ENCODE results near the gene FARSA. TPM values are rescaled to one million over a fixed set of nuclear protein-coding genes. Genes with fewer than 3 reads are reported as not detected.

FARSA gene
- total and polyA plus RNA-seq, 2 of the 8 experiments (the other 6 are each of a cell fraction or from before 2014, with no cell fraction given) = 61.0 to 103 TPM

GRCh38 chr19:12939975-12940423 lies 6.5 kb upstream of the FARSA start:
- peak overlapping the region; percentile 68 to 97 (median 93); a peak in 5 of 8 replicates for H3K4me3 ChIP-seq (ENCODE audit: extremely low read depth in 1 of 4, insufficient read depth in 2 of 4, low read depth in 3 of 4, low read length in 4 of 4)
- no peak overlapping the region for H2BK15ac ChIP-seq (ENCODE audit: low read length)
- no peak overlapping the region for H2AK5ac ChIP-seq (ENCODE audit: low read depth, low read length)
- peak overlapping the region; percentile 75 to 90 for H3K4me2 ChIP-seq (ENCODE audit: insufficient read depth in 1 of 2, low read depth in 2 of 2, low read length in 2 of 2)
- peak overlapping the region in 1 of 4 experiments; percentile 37; a peak in 2 of 7 replicates for H3K9ac ChIP-seq (replicated peaks in 1 of 4; ENCODE audit: extremely low read depth in 1 of 4, low read depth in 3 of 4, low read length in 3 of 4)
- TF ChIP-seq BRCA1 (IDR thresholded peaks at IDR 0.05; ENCODE audit: low read depth, low read length) (no peak), FOSL1 (IDR thresholded peaks at IDR 0.05; ENCODE audit: insufficient read depth, low read depth, low read length) (no peak), EGR1 (IDR thresholded peaks at IDR 0.05; ENCODE audit: borderline replicate concordance, low read depth, low read length) (no peak), POLR2AphosphoS5 (IDR thresholded peaks at IDR 0.05; ENCODE audit: low read depth, low read length) (peak; percentile 47; the same call in 1 of the 2 replicates), SP1 (IDR thresholded peaks at IDR 0.05; ENCODE audit: low read depth, low read length) (peak; percentile 56; the same call in 1 of the 2 replicates), SIN3A (conservative IDR thresholded peaks at IDR 0.05 in 1 of 2, IDR thresholded peaks at IDR 0.05 in 1 of 2; ENCODE audit: low read depth in 1 of 2, low read length in 2 of 2) (peak in 1 of 2 experiments; percentile 54; a peak in 1 of 4 replicates)
- H2BK12ac ChIP-seq (ENCODE audit: low read depth, low read length) = no peak overlapping the region
- H2BK20ac ChIP-seq (ENCODE audit: low read length) = no peak overlapping the region
- H2BK5ac ChIP-seq (ENCODE audit: low read depth, low read length) = 0 out of 2 replicates have a peak overlapping the region, but pooled peaks have one; percentile 2
- no peak overlapping the region for H4K5ac ChIP-seq (ENCODE audit: insufficient read length, low read depth, low read length)
- no peak overlapping the region for H3K56ac ChIP-seq (replicated peaks; ENCODE audit: insufficient read length, low read depth, low read length)
- H3K23ac ChIP-seq (ENCODE audit: insufficient read length) = no peak overlapping the region
- no peak overlapping the region for H2BK120ac ChIP-seq (replicated peaks; ENCODE audit: low read depth, low read length)
- H3K27ac ChIP-seq (ENCODE audit: low read depth, low read length) = no peak overlapping the region
- peaks cover 11% of the 10 kb centered on the region; the same call in 1 of the 2 replicates for H3K23me2 ChIP-seq (ENCODE audit: low read depth, low read length)
- H3K18ac ChIP-seq (ENCODE audit: extremely low read depth, low read length) = no peak overlapping the region
- no peaks in the 10 kb centered on the region for H3K9me3 ChIP-seq (ENCODE audit: insufficient read depth in 2 of 2, low read depth in 1 of 2, low read length in 1 of 2)
- no peak overlapping the region for H2AFZ ChIP-seq (ENCODE audit: low read length)
- H4K20me1 ChIP-seq (replicated peaks in 1 of 2; ENCODE audit: control insufficient read depth in 1 of 2, insufficient read depth in 2 of 2, low read length in 2 of 2) = peaks cover 12 to 18% of the 10 kb centered on the region in 2 experiments
- H3K36me3 ChIP-seq (ENCODE audit: control insufficient read depth in 2 of 4, insufficient read depth in 4 of 4, low read length in 3 of 4) = peaks cover 19 to 57% (median 38%) of the 10 kb centered on the region in 4 experiments
- no peak overlapping the region for H3K4ac ChIP-seq (replicated peaks; ENCODE audit: insufficient read length, low read depth, low read length)
- ChIA-PET CTCF (ENCODE audit: partially characterized antibody) (interaction anchor here (0.7 kb wide), 1 partner anchor 25 kb away, joined by 5 read pairs; no protein-coding TSS in a partner anchor), POLR2A (ENCODE audit: partially characterized antibody) (interaction anchor here (0.7 to 3.3 kb wide), 5 partner anchors 8 to 54 kb away, joined by 3 to 71 read pairs (median 6); partner anchors contain the start of genes GADD45GIP1 and GCDH)
- no peak for DNase-seq (ENCODE audit: low read depth in 1 of 2, low spot score in 2 of 2)
- no peak for FAIRE-seq
- no peak overlapping the region for H3K14ac ChIP-seq (ENCODE audit: insufficient read length)
- H3K27me3 ChIP-seq (replicated peaks in 1 of 4; ENCODE audit: control insufficient read depth in 3 of 4, extremely low read depth in 1 of 4, insufficient read depth in 3 of 4, low read length in 3 of 4) = no peaks in the 10 kb centered on the region
- H3K79me1 ChIP-seq (ENCODE audit: low read depth, low read length) = no peaks in the 10 kb centered on the region; the same call in 1 of the 2 replicates
- peaks cover 0 to 23% (median 13%) of the 10 kb centered on the region in 4 experiments; a peak in 6 of 7 replicates for H3K4me1 ChIP-seq (replicated peaks in 1 of 4; ENCODE audit: control insufficient read depth in 3 of 4, insufficient read depth in 4 of 4, low read length in 3 of 4)
- H4K91ac ChIP-seq (replicated peaks; ENCODE audit: insufficient read length, low read length) = no peak overlapping the region
- H4K8ac ChIP-seq (ENCODE audit: extremely low read depth, insufficient read depth, low read length) = peak overlapping the region; percentile 42
- peaks cover 13 to 26% of the 10 kb centered on the region in 2 experiments for H3K79me2 ChIP-seq (ENCODE audit: control insufficient read depth in 1 of 2, insufficient read depth in 2 of 2, low read length in 2 of 2)
- 86% methylated on average over 10 of the region's 10 CpGs; no CpG with 5 or more reads in 1 of the 2 experiments for WGBS, 2 experiments (ENCODE audit: extremely low coverage in 1 of 2, insufficient coverage in 1 of 2, insufficient read length in 1 of 2, insufficient replicate concordance in 2 of 2, low coverage in 1 of 2, low lambda C conversion rate in 2 of 2, missing lambda C conversion rate in 1 of 2)
